Measurements from ENCODE around the gene DNAJB5. TPM values are rescaled to one million over a fixed set of nuclear protein-coding genes. Genes with fewer than 3 reads are reported as not detected.
"Not testable (repeated sequence)": the region's sequence is repeated elsewhere in the genome, so short reads cannot be mapped to it uniquely, and the experiment has no call there.

The DNAJB5 gene
- 18.0 TPM for polyA plus RNA-seq (2013, experiment 1 of 2)
- 17.9 TPM for polyA plus RNA-seq (2013, experiment 2 of 2)

GRCh38 chr9:34989003-34989945 is at the start of gene DNAJB5:
Gene DNAJB5 (plus strand): TSS chr9:34989745. CDS start chr9:34990631, 886 bp downstream.
- H2AFZ ChIP-seq (ENCODE audit: low read depth, low read length), result peak within 1 kb of the TSS; percentile 74
- H2BK5ac ChIP-seq (ENCODE audit: low read depth, low read length, poor library complexity, severe bottlenecking), result peak within 1 kb of the TSS; percentile 71
- peak within 1 kb of the TSS; percentile 86 for H3K18ac ChIP-seq (ENCODE audit: low read depth in 1 of 2, low read length in 2 of 2)
- H3K23ac ChIP-seq (ENCODE audit: low read length in 2 of 2), result peak within 1 kb of the TSS in 1 of 2 experiments; percentile 2
- peak within 1 kb of the TSS; percentile 88 for H3K4me2 ChIP-seq (ENCODE audit: low read length, poor library complexity, severe bottlenecking)
- H3K4me3 ChIP-seq (ENCODE audit: insufficient read depth in 1 of 2, low read depth in 1 of 2, low read length in 2 of 2), result peak within 1 kb of the TSS; percentile 82 to 87
- peak within 1 kb of the TSS in 1 of 2 experiments; percentile 92 for H3K14ac ChIP-seq (ENCODE audit: low read length in 2 of 2)
- H4K91ac ChIP-seq (ENCODE audit: low read length), result peak within 1 kb of the TSS; percentile 48
- H3K4ac ChIP-seq (ENCODE audit: low read depth in 1 of 2, low read length in 2 of 2), result peak within 1 kb of the TSS; percentile 80 to 82
- H3K79me1 ChIP-seq (replicated peaks; ENCODE audit: low read length, poor library complexity, severe bottlenecking), result peaks cover 13% of the 10 kb centered on the region
- H3K36me3 ChIP-seq (ENCODE audit: control insufficient read depth in 1 of 2, insufficient read depth in 2 of 2, low read depth in 1 of 2, low read length in 2 of 2), result peaks cover 0 to 8% of the 10 kb centered on the region in 2 experiments
- peak; percentile 100 for DNase-seq
- peaks cover 0 to 3% of the 10 kb centered on the region in 2 experiments for H3K27me3 ChIP-seq (ENCODE audit: control insufficient read depth in 1 of 2, insufficient read depth in 1 of 2, low read length in 2 of 2)
- peaks cover 50% of the 10 kb centered on the region for H3K4me1 ChIP-seq (ENCODE audit: control insufficient read depth, insufficient read depth, low read depth, low read length)
- no peak within 1 kb of the TSS for H2AK5ac ChIP-seq (ENCODE audit: low read length, severe bottlenecking)
- H2BK15ac ChIP-seq (ENCODE audit: low read depth, poor library complexity, severe bottlenecking), result peak within 1 kb of the TSS; percentile 99
- peak within 1 kb of the TSS; percentile 64 for H4K8ac ChIP-seq (ENCODE audit: low read length)
- H2BK12ac ChIP-seq (ENCODE audit: low read length in 2 of 2), result peak within 1 kb of the TSS; percentile 63 to 70
- 2% methylated on average over 46 of the region's 65 CpGs for WGBS
- peak within 1 kb of the TSS; percentile 93 for H3K9ac ChIP-seq (ENCODE audit: low read length)
- H3K9me3 ChIP-seq (ENCODE audit: control insufficient read depth, low read length), result no peaks in the 10 kb centered on the region
- H3K27ac ChIP-seq (ENCODE audit: low read length, poor library complexity, severe bottlenecking), result peak within 1 kb of the TSS; percentile 45
- peak within 1 kb of the TSS; percentile 85 for H2BK120ac ChIP-seq (ENCODE audit: low read depth, low read length)

DNA sequence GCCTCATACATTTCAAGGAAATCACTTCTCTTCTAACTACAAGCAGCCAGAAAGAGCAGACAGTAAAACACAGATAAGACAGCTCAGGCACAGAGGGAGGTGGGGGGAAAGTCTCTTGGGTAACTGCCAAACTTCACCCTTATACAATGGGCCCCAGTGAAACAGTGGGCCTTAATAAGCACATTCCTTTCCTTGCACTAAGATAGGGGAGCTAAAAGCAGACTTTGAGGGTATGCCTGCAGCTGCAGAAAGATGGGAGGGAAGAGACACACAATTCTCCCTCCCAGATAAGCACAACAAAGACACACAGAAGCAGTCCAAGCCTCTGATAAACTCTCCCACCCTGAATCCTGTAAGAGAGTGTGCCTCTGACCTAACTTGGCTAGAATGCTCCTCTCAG is 49.6 kb upstream of the DNAJB5 start:
- H3K9ac ChIP-seq (ENCODE audit: low read length); H3K18ac ChIP-seq (ENCODE audit: low read depth in 1 of 2, low read length in 2 of 2); H2AK5ac ChIP-seq (ENCODE audit: low read length, severe bottlenecking); H2BK5ac ChIP-seq (ENCODE audit: low read depth, low read length, poor library complexity, severe bottlenecking); H3K4me3 ChIP-seq (ENCODE audit: insufficient read depth in 1 of 2, low read depth in 1 of 2, low read length in 2 of 2); H2BK15ac ChIP-seq (ENCODE audit: low read depth, poor library complexity, severe bottlenecking); H3K79me1 ChIP-seq (replicated peaks; ENCODE audit: low read length, poor library complexity, severe bottlenecking); H4K91ac ChIP-seq (ENCODE audit: low read length); DNase-seq; H3K4me1 ChIP-seq (ENCODE audit: control insufficient read depth, insufficient read depth, low read depth, low read length); H3K14ac ChIP-seq (ENCODE audit: low read length in 2 of 2); H3K4me2 ChIP-seq (ENCODE audit: low read length, poor library complexity, severe bottlenecking); H2BK12ac ChIP-seq (ENCODE audit: low read length in 2 of 2); H2BK120ac ChIP-seq (ENCODE audit: low read depth, low read length); H3K27ac ChIP-seq (ENCODE audit: low read length, poor library complexity, severe bottlenecking); H3K4ac ChIP-seq (ENCODE audit: low read depth in 1 of 2, low read length in 2 of 2); H3K23ac ChIP-seq (ENCODE audit: low read length in 2 of 2); H4K8ac ChIP-seq (ENCODE audit: low read length); H3K36me3 ChIP-seq (ENCODE audit: control insufficient read depth in 1 of 2, insufficient read depth in 2 of 2, low read depth in 1 of 2, low read length in 2 of 2); H2AFZ ChIP-seq (ENCODE audit: low read depth, low read length); H3K9me3 ChIP-seq (ENCODE audit: control insufficient read depth, low read length): not testable (repeated sequence)
- peaks cover 37 to 57% of the 10 kb centered on the region in 2 experiments for H3K27me3 ChIP-seq (ENCODE audit: control insufficient read depth in 1 of 2, insufficient read depth in 1 of 2, low read length in 2 of 2)

DNA sequence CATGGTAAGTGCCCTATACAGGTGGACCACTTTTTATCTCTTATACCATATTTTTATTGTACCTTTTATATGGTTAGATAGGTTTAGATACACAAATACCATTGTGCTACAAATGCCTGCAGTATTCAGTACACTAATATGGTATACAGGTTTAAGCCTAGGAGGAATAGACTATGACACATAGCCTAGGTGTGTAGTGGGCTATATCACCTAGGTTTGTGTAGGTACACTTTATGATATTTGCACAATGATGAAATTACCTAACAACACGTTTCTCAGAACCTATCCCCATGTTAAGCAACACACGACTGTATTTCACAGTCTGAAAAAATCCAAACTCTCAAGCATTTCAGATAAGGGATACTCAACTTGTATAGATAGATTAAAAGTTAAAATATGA is 41.1 kb upstream of the DNAJB5 start:
- no peak overlapping the region for H3K18ac ChIP-seq (ENCODE audit: low read depth in 1 of 2, low read length in 2 of 2)
- no peaks in the 10 kb centered on the region for H3K4me1 ChIP-seq (ENCODE audit: control insufficient read depth, insufficient read depth, low read depth, low read length)
- no CpG with 5 or more reads among the region's 2 CpGs for WGBS

GRCh38 chr9:34954225-34954624 is 35.3 kb upstream of the DNAJB5 start:
- Histone ChIP-seq H3K23ac (ENCODE audit: low read length in 2 of 2) (no peak overlapping the region), H2AFZ (ENCODE audit: low read depth, low read length) (no peak overlapping the region), H3K4me1 (ENCODE audit: control insufficient read depth, insufficient read depth, low read depth, low read length) (peaks cover 9% of the 10 kb centered on the region), H3K14ac (ENCODE audit: low read length in 2 of 2) (no peak overlapping the region), H2AK5ac (ENCODE audit: low read length, severe bottlenecking) (no peak overlapping the region), H2BK15ac (ENCODE audit: low read depth, poor library complexity, severe bottlenecking) (no peak overlapping the region), H3K9ac (ENCODE audit: low read length) (no peak overlapping the region), H3K36me3 (ENCODE audit: control insufficient read depth in 1 of 2, insufficient read depth in 2 of 2, low read depth in 1 of 2, low read length in 2 of 2) (no peaks in the 10 kb centered on the region), H3K9me3 (ENCODE audit: control insufficient read depth, low read length) (no peaks in the 10 kb centered on the region), H4K8ac (ENCODE audit: low read length) (no peak overlapping the region), H3K4me2 (ENCODE audit: low read length, poor library complexity, severe bottlenecking) (no peak overlapping the region), H3K18ac (ENCODE audit: low read depth in 1 of 2, low read length in 2 of 2) (no peak overlapping the region), H2BK12ac (ENCODE audit: low read length in 2 of 2) (no peak overlapping the region), H3K4ac (ENCODE audit: low read depth in 1 of 2, low read length in 2 of 2) (no peak overlapping the region), H3K4me3 (ENCODE audit: insufficient read depth in 1 of 2, low read depth in 1 of 2, low read length in 2 of 2) (no peak overlapping the region), H3K27me3 (ENCODE audit: control insufficient read depth in 1 of 2, insufficient read depth in 1 of 2, low read length in 2 of 2) (peaks cover 34 to 78% of the 10 kb centered on the region in 2 experiments), H2BK120ac (ENCODE audit: low read depth, low read length) (no peak overlapping the region), H2BK5ac (ENCODE audit: low read depth, low read length, poor library complexity, severe bottlenecking) (no peak overlapping the region), H4K91ac (ENCODE audit: low read length) (no peak overlapping the region), H3K27ac (ENCODE audit: low read length, poor library complexity, severe bottlenecking) (no peak overlapping the region), H3K79me1 (replicated peaks; ENCODE audit: low read length, poor library complexity, severe bottlenecking) (no peaks in the 10 kb centered on the region)
- WGBS, result 100% methylated on average over 2 of the region's 2 CpGs
- DNase-seq, result no peak

More for the DNA sequence above, 41.1 kb upstream of the DNAJB5 start:
- Histone ChIP-seq H3K14ac (ENCODE audit: low read length in 2 of 2) (no peak overlapping the region), H3K9ac (ENCODE audit: low read length) (no peak overlapping the region), H2BK12ac (ENCODE audit: low read length in 2 of 2) (no peak overlapping the region), H3K4me2 (ENCODE audit: low read length, poor library complexity, severe bottlenecking) (no peak overlapping the region), H2BK15ac (ENCODE audit: low read depth, poor library complexity, severe bottlenecking) (no peak overlapping the region), H2AFZ (ENCODE audit: low read depth, low read length) (no peak overlapping the region), H3K4me3 (ENCODE audit: insufficient read depth in 1 of 2, low read depth in 1 of 2, low read length in 2 of 2) (no peak overlapping the region), H3K4ac (ENCODE audit: low read depth in 1 of 2, low read length in 2 of 2) (no peak overlapping the region), H2BK120ac (ENCODE audit: low read depth, low read length) (no peak overlapping the region), H3K79me1 (replicated peaks; ENCODE audit: low read length, poor library complexity, severe bottlenecking) (no peaks in the 10 kb centered on the region), H2AK5ac (ENCODE audit: low read length, severe bottlenecking) (no peak overlapping the region), H3K27ac (ENCODE audit: low read length, poor library complexity, severe bottlenecking) (no peak overlapping the region), H3K23ac (ENCODE audit: low read length in 2 of 2) (no peak overlapping the region), H4K91ac (ENCODE audit: low read length) (no peak overlapping the region), H3K9me3 (ENCODE audit: control insufficient read depth, low read length) (no peaks in the 10 kb centered on the region), H4K8ac (ENCODE audit: low read length) (no peak overlapping the region), H3K27me3 (ENCODE audit: control insufficient read depth in 1 of 2, insufficient read depth in 1 of 2, low read length in 2 of 2) (peaks cover 37 to 61% of the 10 kb centered on the region in 2 experiments), H3K36me3 (ENCODE audit: control insufficient read depth in 1 of 2, insufficient read depth in 2 of 2, low read depth in 1 of 2, low read length in 2 of 2) (no peaks in the 10 kb centered on the region), H2BK5ac (ENCODE audit: low read depth, low read length, poor library complexity, severe bottlenecking) (no peak overlapping the region)
- DNase-seq, result no peak
